PC-9 (cell line): ENCODE measurements around the gene PHYHD1. TPM values are rescaled to one million over a fixed set of nuclear protein-coding genes. Genes with fewer than 3 reads are reported as not detected.

ENCODE experiments used
- BruUV-seq: library from RNA; stranded (reverse); fragments of 400-500 nt; replicated peaks from 2 replicates; lab custom pipeline; 2021; lab: Mats Ljungman, UMichigan
- CTCF ChIA-PET: fragments of 300-600 bp; sonication (Branson Sonifier 250); formaldehyde crosslinking; loops from one replicate; lab custom pipeline; 2022; ENCODE audit warnings: antibody characterized with exemption; lab: Charles Lee
- POLR2A ChIA-PET: fragments of 300-600 bp; sonication (Branson Sonifier 250); formaldehyde crosslinking; loops from one replicate; lab custom pipeline; 2022; ENCODE audit warnings: antibody characterized with exemption; ENCODE audit not compliant: unreplicated experiment; lab: Charles Lee
- DNase-seq, 2 experiments: peaks; one replicate each; pipeline versions ENCODE4 v3.0.0 to v3.0.0-alpha.2; 2015 to 2022; ENCODE audit warnings: mixed read lengths in 1 of 2
- H2AFZ ChIP-seq: fragments of 200-600 bp; sonication (generic); 2 replicates; pipeline ENCODE4 v1.8.1; 2017; ENCODE audit warnings: antibody characterized with exemption
- H3F3A ChIP-seq: fragments of 200-600 bp; sonication (generic); 2 replicates; pipeline ENCODE4 v1.8.1; 2017; ENCODE audit warnings: antibody characterized with exemption, mild to moderate bottlenecking, low read depth; ENCODE audit not compliant: insufficient read depth
- H3K27ac ChIP-seq: fragments of 200-600 bp; sonication (generic); 2 replicates; pipeline ENCODE4 v1.6.1; 2016; ENCODE audit warnings: mixed run types
- H3K27me3 ChIP-seq: fragments of 200-600 bp; sonication (generic); 2 replicates; pipeline ENCODE4 v1.6.1; 2016; ENCODE audit warnings: low read depth, mixed run types; ENCODE audit not compliant: insufficient read depth
- H3K36me3 ChIP-seq: fragments of 200-600 bp; sonication (generic); 2 replicates; pipeline ENCODE4 v1.6.1; 2016; ENCODE audit warnings: low read depth, mixed run types
- H3K4me1 ChIP-seq: fragments of 200-600 bp; sonication (generic); replicated peaks from 2 replicates; pipeline ENCODE4 v1.6.1; 2016; ENCODE audit warnings: mixed run types; ENCODE audit not compliant: insufficient read depth
- H3K4me2 ChIP-seq: fragments of 200-600 bp; sonication (generic); 2 replicates; pipeline ENCODE4 v1.6.1; 2017; ENCODE audit warnings: mixed run types
- H3K4me3 ChIP-seq: fragments of 200-600 bp; sonication (generic); 2 replicates; pipeline ENCODE4 v1.6.1; 2016; ENCODE audit warnings: mixed run types
- H3K79me2 ChIP-seq: fragments of 200-600 bp; sonication (generic); 2 replicates; pipeline ENCODE4 v1.6.1; 2017; ENCODE audit warnings: low read depth, mixed run types
- H3K9me2 ChIP-seq: fragments of 200-600 bp; sonication (generic); 2 replicates; pipeline ENCODE4 v1.8.1; 2017; ENCODE audit warnings: mild to moderate bottlenecking; ENCODE audit not compliant: insufficient read depth
- H3K9me3 ChIP-seq: fragments of 200-600 bp; sonication (generic); 2 replicates; pipeline ENCODE4 v1.8.1; 2016; ENCODE audit warnings: low read depth; ENCODE audit not compliant: insufficient read depth
- H4K20me1 ChIP-seq: fragments of 200-600 bp; sonication (generic); 2 replicates; pipeline ENCODE4 v1.8.1; 2017; ENCODE audit not compliant: insufficient read depth
- CTCF ChIP-seq: fragments of 200-600 bp; sonication (generic); conservative IDR thresholded peaks from 2 replicates; pipeline ENCODE4 v1.6.1; 2017; ENCODE audit warnings: mixed run types, antibody characterized with exemption, mild to moderate bottlenecking, moderate library complexity
- EZH2 ChIP-seq: fragments of 200-600 bp; sonication (generic); IDR thresholded peaks from 2 replicates; pipeline ENCODE4 v1.8.0; 2017; ENCODE audit warnings: antibody characterized with exemption, low read depth
- intact Hi-C: fragments of 100-400 bp; cut with micrococcal nuclease; formaldehyde crosslinking; loops from one replicate; pipeline ENCODE4 v1.10.0; 2022; ENCODE audit not compliant: unreplicated experiment
- total RNA-seq: library from RNA; stranded (reverse); gene quantifications from 2 replicates; pipeline ENCODE4 v1.2.3, GENCODE V29; 2021

Gene PHYHD1
- total RNA-seq, 1 experiment from 2014 or later = 4.2 TPM

- Histone ChIP-seq H3K27me3 (no peaks in the 10 kb centered on the region), H3K4me3 (no peak overlapping the region), H3K4me2 (no peak overlapping the region), H3K9me2 (no peaks in the 10 kb centered on the region), H3K9me3 (no peaks in the 10 kb centered on the region), H3K27ac (peak overlapping the region; percentile 88), H3K36me3 (0 out of 2 replicates have a peak, but pooled peaks cover under 1% of the 10 kb centered on the region), H3F3A (peaks cover 61% of the 10 kb centered on the region), H3K4me1 (peaks cover 67% of the 10 kb centered on the region), H4K20me1 (no peaks in the 10 kb centered on the region), H2AFZ (no peak overlapping the region), H3K79me2 (peaks cover 10% of the 10 kb centered on the region; the same call in 1 of the 2 replicates)
- POLR2A ChIA-PET = no interaction called here
- BruUV-seq = no TSS peak
- TF ChIP-seq EZH2 (no peak), CTCF (no peak)
- intact Hi-C loops = no loop called here
- no peak for DNase-seq
- CTCF ChIA-PET = no interaction called here
Measured at GRCh38 chr9:128901379-128901778, 19.4 kb upstream of the PHYHD1 start.

GRCh38 chr9:128901822-128902221 lies 19.0 kb upstream of the PHYHD1 start:
- POLR2A ChIA-PET = interaction anchor here (0.5 to 1.2 kb wide), 4 partner anchors 9 to 34 kb away, joined by 4 to 19 read pairs (median 9); no protein-coding TSS in a partner anchor
- peak overlapping the region; percentile 88 for H3K27ac ChIP-seq
- peaks cover 67% of the 10 kb centered on the region for H3K4me1 ChIP-seq
- no peaks in the 10 kb centered on the region for H3K36me3 ChIP-seq
- TF ChIP-seq EZH2 (no peak), CTCF (no peak)
- no TSS peak for BruUV-seq
- peak overlapping the region; percentile 62 for H3K4me2 ChIP-seq
- intact Hi-C loops = loop anchor here (1.0 kb wide), 4 partner anchors 10 to 46 kb away; no protein-coding TSS in a partner anchor
- DNase-seq = no peak
- CTCF ChIA-PET = no interaction called here
- no peaks in the 10 kb centered on the region for H3K27me3 ChIP-seq
- no peaks in the 10 kb centered on the region for H4K20me1 ChIP-seq
- no peak overlapping the region for H2AFZ ChIP-seq
- H3K9me2 ChIP-seq = no peaks in the 10 kb centered on the region
- H3K9me3 ChIP-seq = no peaks in the 10 kb centered on the region
- no peak overlapping the region for H3K4me3 ChIP-seq
- peaks cover 10% of the 10 kb centered on the region; the same call in 1 of the 2 replicates for H3K79me2 ChIP-seq
- H3F3A ChIP-seq = peaks cover 61% of the 10 kb centered on the region

GRCh38 chr9:128902351-128903078 lies 18.3 kb upstream of the PHYHD1 start:
- CTCF ChIA-PET = no interaction called here
- POLR2A ChIA-PET = interaction anchor here (0.5 to 1.3 kb wide), 7 partner anchors 9 to 1328 kb away, joined by 3 to 19 read pairs (median 6); no protein-coding TSS in a partner anchor
- TF ChIP-seq CTCF = no peak
- TF ChIP-seq EZH2 = no peak
- H3K4me2 ChIP-seq = peak overlapping the region; percentile 62
- no peaks in the 10 kb centered on the region for H4K20me1 ChIP-seq
- peaks cover 61% of the 10 kb centered on the region for H3F3A ChIP-seq
- no peak overlapping the region; the same call in 1 of the 2 replicates for H3K4me3 ChIP-seq
- no peaks in the 10 kb centered on the region for H3K9me3 ChIP-seq
- BruUV-seq = TSS peak; percentile 62
- DNase-seq = peak; percentile 62 to 93
- H3K79me2 ChIP-seq = peaks cover 10% of the 10 kb centered on the region; the same call in 1 of the 2 replicates
- H3K9me2 ChIP-seq = no peaks in the 10 kb centered on the region
- no peak overlapping the region for H2AFZ ChIP-seq
- H3K27me3 ChIP-seq = no peaks in the 10 kb centered on the region
- intact Hi-C loops = loop anchor here (1.0 kb wide), 4 partner anchors 10 to 46 kb away; no protein-coding TSS in a partner anchor
- 0 out of 2 replicates have a peak, but pooled peaks cover 2% of the 10 kb centered on the region for H3K36me3 ChIP-seq
- H3K4me1 ChIP-seq = peaks cover 67% of the 10 kb centered on the region
- H3K27ac ChIP-seq = peak overlapping the region; percentile 88
